Neuronal stem cell (in vitro differentiated cells): ENCODE results near the gene CDC25A.

ENCODE experiments used
- DNase-seq: peaks from one replicate; pipeline ENCODE4 v3.0.0-alpha.2; 2013; ENCODE audit warnings: low spot score
- H2AFZ ChIP-seq: one replicate; pipeline ENCODE4 v1.6.1; 2013; ENCODE audit warnings: mild to moderate bottlenecking, low read length, inconsistent platforms
- H2AK5ac ChIP-seq: 2 replicates; pipeline ENCODE4 v1.6.1; 2013; ENCODE audit warnings: low read depth, mild to moderate bottlenecking, inconsistent platforms, low read length, moderate library complexity, mixed read lengths
- H2BK120ac ChIP-seq: 2 replicates; pipeline ENCODE4 v1.6.1; 2013; ENCODE audit warnings: low read depth, mild to moderate bottlenecking, inconsistent platforms, low read length, moderate library complexity, mixed read lengths
- H2BK12ac ChIP-seq: one replicate; pipeline ENCODE4 v1.6.1; 2013; ENCODE audit warnings: low read length, inconsistent platforms
- H2BK15ac ChIP-seq: 2 replicates; pipeline ENCODE4 v1.6.1; 2013; ENCODE audit warnings: mild to moderate bottlenecking, low read length, inconsistent platforms, mixed read lengths
- H2BK5ac ChIP-seq: one replicate; pipeline ENCODE4 v1.6.1; 2013; ENCODE audit warnings: inconsistent platforms, mild to moderate bottlenecking, low read length, moderate library complexity
- H3K14ac ChIP-seq: one replicate; pipeline ENCODE4 v1.6.1; 2013; ENCODE audit warnings: low read length, inconsistent platforms
- H3K18ac ChIP-seq: 2 replicates; pipeline ENCODE4 v1.6.1; 2013; ENCODE audit warnings: low read length, inconsistent platforms
- H3K23ac ChIP-seq: 2 replicates; pipeline ENCODE4 v1.6.1; 2013; ENCODE audit warnings: low read depth, mild to moderate bottlenecking, mixed read lengths, low read length, inconsistent platforms; ENCODE audit not compliant: poor library complexity
- H3K27ac ChIP-seq: replicated peaks from 3 replicates; pipeline ENCODE4 v1.5.1; 2013; ENCODE audit warnings: low read length, inconsistent platforms
- H3K27me3 ChIP-seq, 3 experiments: 2 replicates each; pipeline ENCODE4 v1.6.1; 2013; ENCODE audit warnings: low read length in 3 of 3, mild to moderate bottlenecking in 2 of 3, inconsistent platforms in 1 of 3, low read depth in 1 of 3, mixed read lengths in 1 of 3, moderate library complexity in 1 of 3; ENCODE audit not compliant: control insufficient read depth in 3 of 3, insufficient read depth in 3 of 3
- H3K36me3 ChIP-seq, 2 donors: replicated peaks in 1 of 2; 2 replicates each; pipeline ENCODE4 v1.6.1; 2013; ENCODE audit warnings: low read length in 2 of 2; ENCODE audit not compliant: control insufficient read depth in 2 of 2, insufficient read depth in 2 of 2
- H3K4ac ChIP-seq: 2 replicates; pipeline ENCODE4 v1.6.1; 2013; ENCODE audit warnings: inconsistent platforms, mild to moderate bottlenecking, low read length, moderate library complexity
- H3K4me1 ChIP-seq, 2 donors: 1 replicate in 1 of 2; 2 replicates in 1 of 2; pipeline ENCODE4 v1.6.1; 2013; ENCODE audit warnings: low read length in 2 of 2, low read depth in 1 of 2; ENCODE audit not compliant: control insufficient read depth in 2 of 2, insufficient read depth in 1 of 2
- H3K4me2 ChIP-seq: one replicate; pipeline ENCODE4 v1.6.1; 2013; ENCODE audit warnings: mild to moderate bottlenecking, low read length, inconsistent platforms; ENCODE audit not compliant: insufficient read depth, poor library complexity, severe bottlenecking
- H3K4me3 ChIP-seq, 2 donors: 2 replicates each; pipeline ENCODE4 v1.5.1; 2013; ENCODE audit warnings: low read length in 2 of 2, mild to moderate bottlenecking in 2 of 2, inconsistent platforms in 1 of 2, moderate library complexity in 1 of 2
- H3K79me1 ChIP-seq: one replicate; pipeline ENCODE4 v1.6.1; 2013; ENCODE audit warnings: low read depth, mild to moderate bottlenecking, inconsistent platforms, low read length, moderate library complexity
- H3K9ac ChIP-seq: one replicate; pipeline ENCODE4 v1.6.1; 2013; ENCODE audit warnings: mild to moderate bottlenecking, low read depth, low read length, inconsistent platforms; ENCODE audit not compliant: poor library complexity
- H3K9me3 ChIP-seq, 2 donors: replicated peaks in 1 of 2; 2 replicates each; pipeline versions ENCODE3 to v1.6.1; 2013; ENCODE audit warnings: low read length in 2 of 2, mild to moderate bottlenecking in 2 of 2, inconsistent platforms in 1 of 2, low read depth in 1 of 2, mixed read lengths in 1 of 2, moderate library complexity in 1 of 2; ENCODE audit not compliant: control insufficient read depth in 2 of 2, insufficient read depth in 1 of 2
- H4K8ac ChIP-seq: one replicate; pipeline ENCODE4 v1.6.1; 2013; ENCODE audit warnings: low read depth, mild to moderate bottlenecking, inconsistent platforms, low read length, moderate library complexity
- H4K91ac ChIP-seq: one replicate; pipeline ENCODE4 v1.6.1; 2013; ENCODE audit warnings: low read length, low read depth, mild to moderate bottlenecking, inconsistent platforms; ENCODE audit not compliant: poor library complexity
- WGBS, 2 donors: extraction: QIAGEN DNeasy Blood & Tissue Kit; methylation state at CpG; one replicate each; pipeline ENCODE4 v1.1.7; 2013; ENCODE audit warnings: missing lambda C conversion rate in 2 of 2, mixed read lengths in 1 of 2; ENCODE audit not compliant: insufficient read length in 2 of 2, insufficient replicate concordance in 1 of 2; ENCODE audit errors: extremely low coverage in 2 of 2; 5-methylcytosine and 5-hydroxymethylcytosine counted together

Gene CDC25A

DNA sequence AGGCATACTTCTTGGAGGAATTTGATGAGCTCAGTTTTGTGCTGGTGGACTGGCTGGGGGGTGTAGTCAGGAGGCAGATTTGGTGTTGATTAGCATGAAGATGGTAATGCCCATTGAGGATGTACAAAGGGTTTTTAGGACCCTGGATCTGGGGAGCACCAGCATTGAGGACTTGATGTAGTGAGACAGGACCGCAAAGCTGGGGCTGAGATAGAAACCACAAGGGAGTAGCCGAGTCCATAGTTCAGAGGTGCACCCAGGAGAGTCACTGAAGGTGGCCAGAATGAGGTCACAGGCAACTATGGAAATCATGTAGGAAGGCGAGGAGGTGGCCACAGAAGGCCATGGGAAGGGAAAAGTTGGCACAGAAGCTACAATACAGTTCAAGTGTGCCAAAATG lies 2.7 kb upstream of the CDC25A start:
- H3K4me3 ChIP-seq = no peak overlapping the region
- no peak overlapping the region for H3K18ac ChIP-seq
- DNase-seq = no peak
- no peak overlapping the region for H3K14ac ChIP-seq
- no peak overlapping the region for H3K27ac ChIP-seq
- H4K91ac ChIP-seq = no peak overlapping the region
- H4K8ac ChIP-seq = no peak overlapping the region
- WGBS, 2 donors = no CpG with 5 or more reads among the region's 3 CpGs
- peaks cover 8% of the 10 kb centered on the region for H3K79me1 ChIP-seq
- peak overlapping the region; percentile 83 for H2AFZ ChIP-seq
- no peak overlapping the region for H2BK120ac ChIP-seq
- H2AK5ac ChIP-seq = no peak overlapping the region
- H2BK5ac ChIP-seq = no peak overlapping the region
- no peak overlapping the region for H2BK15ac ChIP-seq
- peaks cover 9 to 16% of the 10 kb centered on the region in 2 donors for H3K4me1 ChIP-seq
- no peak overlapping the region for H3K4me2 ChIP-seq
- no peak overlapping the region for H3K23ac ChIP-seq
- H3K27me3 ChIP-seq = peaks cover 0 to 2% (median 0%) of the 10 kb centered on the region in 3 experiments
- H3K9ac ChIP-seq = no peak overlapping the region
- H3K36me3 ChIP-seq = peaks cover 0 to 10% of the 10 kb centered on the region in 2 donors
- H3K4ac ChIP-seq = peak overlapping the region; percentile 85
- H2BK12ac ChIP-seq = no peak overlapping the region
- no peaks in the 10 kb centered on the region for H3K9me3 ChIP-seq

DNA sequence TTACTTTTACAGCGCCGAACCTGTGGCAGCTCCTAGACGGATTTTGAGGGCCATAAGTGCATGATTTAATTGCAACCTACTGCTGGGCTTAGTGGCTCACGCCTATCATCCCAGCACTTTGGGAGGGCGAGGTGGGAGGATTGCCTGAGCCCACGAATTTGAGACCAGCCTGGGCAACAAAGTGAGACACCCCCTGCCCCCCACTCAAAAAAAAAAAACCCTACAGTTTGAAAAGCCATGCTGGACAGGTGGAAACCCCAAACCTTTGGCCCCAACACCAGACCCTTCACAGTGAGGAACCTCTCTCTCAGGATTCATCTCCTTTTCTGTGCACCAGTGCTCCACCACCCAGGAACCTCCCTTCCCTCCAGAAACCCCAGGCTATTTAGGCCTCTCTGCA lies 1.1 kb upstream of the CDC25A start:
- H3K9me3 ChIP-seq = no peaks in the 10 kb centered on the region
- no peak overlapping the region for H2BK15ac ChIP-seq
- peaks cover 9 to 19% of the 10 kb centered on the region in 2 donors for H3K4me1 ChIP-seq
- H3K9ac ChIP-seq = no peak overlapping the region
- no peak overlapping the region for H2AFZ ChIP-seq
- H3K4ac ChIP-seq = no peak overlapping the region
- peaks cover 0 to 2% (median 0%) of the 10 kb centered on the region in 3 experiments for H3K27me3 ChIP-seq
- H3K79me1 ChIP-seq = peaks cover 9% of the 10 kb centered on the region
- no peak overlapping the region for H2BK12ac ChIP-seq
- H3K4me3 ChIP-seq = no peak overlapping the region
- no peak overlapping the region for H3K4me2 ChIP-seq
- DNase-seq = no peak
- no CpG with 5 or more reads among the region's 6 CpGs for WGBS, 2 donors
- no peak overlapping the region for H3K23ac ChIP-seq
- H2AK5ac ChIP-seq = no peak overlapping the region
- no peak overlapping the region for H3K18ac ChIP-seq
- H3K36me3 ChIP-seq = peaks cover 8 to 26% of the 10 kb centered on the region in 2 donors
- no peak overlapping the region for H4K91ac ChIP-seq
- H3K14ac ChIP-seq = no peak overlapping the region
- H3K27ac ChIP-seq = no peak overlapping the region
- no peak overlapping the region for H2BK120ac ChIP-seq
- no peak overlapping the region for H2BK5ac ChIP-seq
- H4K8ac ChIP-seq = no peak overlapping the region

- Histone ChIP-seq H3K79me1 (peaks cover 9% of the 10 kb centered on the region), H2BK12ac (no peak overlapping the region), H2BK120ac (peak overlapping the region; percentile 69), H3K9me3 (no peaks in the 10 kb centered on the region), H3K27ac (peak overlapping the region; percentile 82), H3K4me1 (peaks cover 9 to 17% of the 10 kb centered on the region in 2 donors), H3K9ac (peak overlapping the region; percentile 98), H2AK5ac (peak overlapping the region; percentile 80), H4K8ac (no peak overlapping the region), H2AFZ (peak overlapping the region; percentile 87), H2BK5ac (no peak overlapping the region), H3K4me3 (peak overlapping the region; percentile 71 to 94), H4K91ac (peak overlapping the region; percentile 83), H3K23ac (peak overlapping the region; percentile 52), H3K36me3 (peaks cover 20 to 42% of the 10 kb centered on the region in 2 donors), H3K4ac (no peak overlapping the region), H2BK15ac (no peak overlapping the region), H3K27me3 (peaks cover 0 to 2% (median 0%) of the 10 kb centered on the region in 3 experiments), H3K14ac (peak overlapping the region; percentile 75), H3K4me2 (peak overlapping the region; percentile 85), H3K18ac (peak overlapping the region; percentile 89)
- WGBS, 2 donors = no CpG with 5 or more reads among the region's 87 CpGs
- DNase-seq = peak; percentile 11
Measured at GRCh38 chr3:48187579-48188265, 495 bp downstream of the CDC25A start.

DNA sequence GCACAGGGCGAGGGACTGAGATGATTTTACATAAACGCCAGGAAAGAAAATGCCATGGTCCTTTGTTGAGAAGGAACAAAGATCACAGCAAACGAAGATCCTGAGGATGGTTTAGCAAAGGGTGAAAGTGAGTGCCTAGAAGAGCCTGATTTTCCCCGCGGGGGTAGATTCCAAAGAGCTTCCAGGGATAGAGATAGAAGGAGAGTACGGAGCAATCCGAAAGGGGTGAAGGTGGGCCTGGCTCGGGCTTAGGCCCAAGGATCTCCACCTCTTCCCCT lies 977 bp downstream of the CDC25A start:
- Histone ChIP-seq H4K8ac (no peak overlapping the region), H3K79me1 (peaks cover 9% of the 10 kb centered on the region), H2BK12ac (no peak overlapping the region), H3K4me2 (peak overlapping the region; percentile 85), H2BK5ac (no peak overlapping the region), H3K27me3 (peaks cover 0 to 2% (median 0%) of the 10 kb centered on the region in 3 experiments), H2AK5ac (peak overlapping the region; percentile 80), H3K4ac (no peak overlapping the region), H3K27ac (no peak overlapping the region), H3K14ac (no peak overlapping the region), H2BK120ac (peak overlapping the region; percentile 69), H3K4me3 (peak overlapping the region; percentile 71 to 94), H3K9me3 (no peaks in the 10 kb centered on the region), H3K4me1 (peaks cover 9 to 17% of the 10 kb centered on the region in 2 donors), H2AFZ (peak overlapping the region; percentile 87), H3K23ac (peak overlapping the region; percentile 2), H4K91ac (no peak overlapping the region), H2BK15ac (no peak overlapping the region), H3K18ac (peak overlapping the region; percentile 74), H3K36me3 (peaks cover 24 to 47% of the 10 kb centered on the region in 2 donors), H3K9ac (peak overlapping the region; percentile 98)
- DNase-seq = no peak
- WGBS, 2 donors = no CpG with 5 or more reads among the region's 8 CpGs
